Prostate gland (tissue), 2 donors: ENCODE measurements around the gene CRKL. TPM values are rescaled to one million over a fixed set of nuclear protein-coding genes. Genes with fewer than 3 reads are reported as not detected.
"Not testable (repeated sequence)": the region's sequence is repeated elsewhere in the genome, so short reads cannot be mapped to it uniquely, and the experiment has no call there.

Source experiments
- DNase-seq: peaks from one replicate; pipeline ENCODE4 v3.0.0-alpha.2; 2019; ENCODE audit warnings: low spot score
- H3K27ac ChIP-seq, 2 donors: fragments of 200-600 bp; sonication (generic); 2 replicates each; pipeline ENCODE4 v1.5.1; 2017 to 2019
- H3K27me3 ChIP-seq: fragments of 200-600 bp; sonication (generic); replicated peaks from 2 replicates; pipeline ENCODE4 v1.5.1; 2019; ENCODE audit not compliant: insufficient read depth
- H3K36me3 ChIP-seq, 2 donors: fragments of 200-600 bp; sonication (generic); 1 replicate in 1 of 2; 2 replicates in 1 of 2; pipeline versions ENCODE4 v1.5.1 to v1.8.1; 2017 to 2019
- H3K4me1 ChIP-seq: fragments of 200-600 bp; sonication (generic); replicated peaks from 2 replicates; pipeline ENCODE4 v1.5.1; 2019
- H3K4me3 ChIP-seq, 2 donors: fragments of 200-600 bp; sonication (generic); 2 replicates each; pipeline ENCODE4 v1.5.1; 2017 to 2019
- H3K9me3 ChIP-seq: fragments of 200-600 bp; sonication (generic); 2 replicates; pipeline ENCODE4 v1.5.1; 2017
- POLR2A ChIP-seq: fragments of 450-650 bp; IDR thresholded peaks from one replicate; pipeline ENCODE4 v1.6.1; 2016; ENCODE audit warnings: antibody characterized with exemption, mild to moderate bottlenecking
- POLR2AphosphoS5 ChIP-seq: sonication (generic); formaldehyde crosslinking; IDR thresholded peaks from one replicate; pipeline ENCODE4 v1.6.1; 2017; ENCODE audit warnings: antibody characterized with exemption
- WGBS: methylation state at CpG from one replicate; pipeline ENCODE4 v1.1.5; 2018; 5-methylcytosine and 5-hydroxymethylcytosine counted together
- intact Hi-C: fragments of 100-400 bp; cut with DNase I; formaldehyde crosslinking; loops from one replicate; pipeline ENCODE4 v1.14.2; 2022
- total RNA-seq, 2 donors: library from RNA; depleted of rRNA; stranded (reverse); fragments of >200 nt; gene quantifications; one replicate each; pipeline ENCODE4 v1.1.0, GENCODE V29; 2016
- TF ChIP-seq, protein P1 (sequence below), 4 experiments: fragments of 200-600 bp in 2 of 4; fragments of 450-650 bp in 2 of 4; sonication (generic) in 2 of 4; IDR thresholded peaks; 1 replicate in 3 of 4; 2 replicates in 1 of 4; pipeline ENCODE4 v1.5.1; 2016 to 2019; ENCODE audit warnings: antibody characterized with exemption in 4 of 4, mild to moderate bottlenecking in 2 of 4, moderate library complexity in 2 of 4

CRKL gene
- total RNA-seq, 2 donors from 2014 or later = 41.6 to 72.0 TPM

DNA sequence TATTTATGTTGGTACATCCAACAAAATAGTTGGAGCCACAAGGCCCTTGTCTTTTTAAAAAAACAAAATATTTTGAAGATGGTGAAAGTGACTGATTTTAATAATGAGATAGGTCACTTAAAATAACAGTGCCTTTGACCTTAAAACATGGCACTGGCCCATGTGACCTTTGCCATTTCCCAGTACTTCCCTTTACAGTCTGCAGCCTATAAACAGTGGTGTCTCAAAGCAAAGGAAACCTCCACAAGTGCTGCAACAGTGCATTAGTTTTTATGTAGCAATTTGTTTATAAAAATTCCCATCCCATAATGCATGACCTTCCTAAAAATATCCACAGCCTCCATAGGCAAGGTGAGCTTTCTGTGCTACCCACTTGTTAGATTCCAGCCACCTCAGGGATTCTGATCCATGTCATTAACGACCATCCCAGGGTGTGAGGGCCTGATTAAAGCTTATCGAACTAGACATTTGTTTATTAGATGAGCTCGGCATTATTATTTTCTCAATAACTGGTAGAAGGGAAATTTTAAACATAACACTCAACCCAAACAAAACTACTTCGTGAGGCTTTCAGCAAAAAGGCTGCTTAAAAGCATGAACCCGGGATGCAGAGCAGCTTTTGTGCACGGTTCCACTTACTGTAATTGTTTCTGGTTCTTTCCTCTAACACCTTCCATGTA lies 28.0 kb upstream of the CRKL start:
- no peak overlapping the region for H3K4me3 ChIP-seq
- DNase-seq = no peak
- no peaks in the 10 kb centered on the region for H3K36me3 ChIP-seq
- H3K27ac ChIP-seq = no peak overlapping the region
- H3K4me1 ChIP-seq = peaks cover 2% of the 10 kb centered on the region
- intact Hi-C loops = no loop called here
- 88% methylated on average over 6 of the region's 6 CpGs for WGBS
- no peak for TF ChIP-seq POLR2AphosphoS5
- TF ChIP-seq, protein P1, sequence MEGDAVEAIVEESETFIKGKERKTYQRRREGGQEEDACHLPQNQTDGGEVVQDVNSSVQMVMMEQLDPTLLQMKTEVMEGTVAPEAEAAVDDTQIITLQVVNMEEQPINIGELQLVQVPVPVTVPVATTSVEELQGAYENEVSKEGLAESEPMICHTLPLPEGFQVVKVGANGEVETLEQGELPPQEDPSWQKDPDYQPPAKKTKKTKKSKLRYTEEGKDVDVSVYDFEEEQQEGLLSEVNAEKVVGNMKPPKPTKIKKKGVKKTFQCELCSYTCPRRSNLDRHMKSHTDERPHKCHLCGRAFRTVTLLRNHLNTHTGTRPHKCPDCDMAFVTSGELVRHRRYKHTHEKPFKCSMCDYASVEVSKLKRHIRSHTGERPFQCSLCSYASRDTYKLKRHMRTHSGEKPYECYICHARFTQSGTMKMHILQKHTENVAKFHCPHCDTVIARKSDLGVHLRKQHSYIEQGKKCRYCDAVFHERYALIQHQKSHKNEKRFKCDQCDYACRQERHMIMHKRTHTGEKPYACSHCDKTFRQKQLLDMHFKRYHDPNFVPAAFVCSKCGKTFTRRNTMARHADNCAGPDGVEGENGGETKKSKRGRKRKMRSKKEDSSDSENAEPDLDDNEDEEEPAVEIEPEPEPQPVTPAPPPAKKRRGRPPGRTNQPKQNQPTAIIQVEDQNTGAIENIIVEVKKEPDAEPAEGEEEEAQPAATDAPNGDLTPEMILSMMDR (IDR thresholded peaks at IDR 0.05) = no peak
- no peak for TF ChIP-seq POLR2A
- H3K9me3 ChIP-seq = no peaks in the 10 kb centered on the region
- no peaks in the 10 kb centered on the region for H3K27me3 ChIP-seq

DNA sequence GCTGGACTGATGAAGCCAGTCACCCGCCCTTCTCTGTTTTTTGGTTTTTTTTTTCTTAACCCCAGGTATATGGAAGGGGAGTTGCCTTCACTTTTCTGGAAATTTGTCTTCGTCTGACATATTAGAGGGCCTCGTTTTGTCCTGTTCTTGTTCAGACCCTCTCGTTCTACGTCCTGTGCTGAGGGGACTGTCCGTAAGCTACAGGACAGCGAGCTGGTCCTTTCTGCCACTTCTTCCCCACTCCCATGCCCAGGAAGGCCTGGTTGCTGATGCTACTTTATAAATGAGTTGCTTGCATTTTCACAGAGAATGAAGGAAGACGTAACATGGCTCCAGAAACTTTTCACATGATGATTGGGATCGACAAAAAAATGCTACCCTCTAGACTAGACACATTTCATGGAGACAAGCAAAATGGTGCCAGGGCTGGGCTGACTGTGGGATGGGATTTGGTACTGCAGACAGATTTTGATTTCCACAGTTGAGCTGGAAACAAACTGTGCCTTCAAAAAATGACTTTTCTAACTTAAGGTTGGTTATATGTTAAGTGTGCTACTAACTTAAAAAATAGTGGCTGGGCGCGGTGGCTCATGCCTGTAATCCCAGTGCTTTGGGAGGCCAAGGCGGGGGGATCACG lies 27.2 kb upstream of the CRKL start:
- WGBS = 95% methylated on average over 13 of the region's 13 CpGs
- TF ChIP-seq, protein P1 (IDR thresholded peaks at IDR 0.05) = no peak
- TF ChIP-seq POLR2A (no peak), POLR2AphosphoS5 (no peak)
- intact Hi-C loops = no loop called here

DNA sequence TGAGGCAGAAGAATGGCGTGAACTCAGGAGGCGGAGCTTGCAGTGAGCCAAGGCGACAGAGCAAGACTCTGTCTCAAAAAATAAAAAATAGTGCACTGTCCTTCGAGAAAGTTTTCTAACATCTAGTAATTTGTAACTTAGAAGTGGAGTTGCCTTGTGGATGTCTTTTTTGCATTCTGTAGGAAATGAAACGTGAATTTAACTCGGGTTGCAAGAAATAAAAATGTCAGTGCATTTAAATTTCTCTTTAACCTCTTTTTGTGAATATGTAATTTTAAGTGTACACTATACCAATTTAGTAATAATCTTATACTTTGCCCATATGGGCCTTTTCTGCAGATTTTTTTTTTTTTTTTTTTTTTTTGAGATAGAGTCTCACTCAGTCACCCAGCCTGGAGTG lies 26.2 kb upstream of the CRKL start:
- Histone ChIP-seq H3K4me3 (no peak overlapping the region), H3K27me3 (no peaks in the 10 kb centered on the region), H3K36me3 (no peaks in the 10 kb centered on the region), H3K27ac (no peak overlapping the region), H3K4me1 (no peaks in the 10 kb centered on the region), H3K9me3 (no peaks in the 10 kb centered on the region)
- WGBS = 96% methylated on average over 6 of the region's 6 CpGs
- no peak for DNase-seq
- no peak for TF ChIP-seq POLR2A
- TF ChIP-seq, protein P1 (IDR thresholded peaks at IDR 0.05) = no peak
- no peak for TF ChIP-seq POLR2AphosphoS5
- intact Hi-C loops = no loop called here

More for the DNA sequence above, 27.2 kb upstream of the CRKL start:
- H3K4me1 ChIP-seq = peaks cover 2% of the 10 kb centered on the region
- H3K27me3 ChIP-seq = no peaks in the 10 kb centered on the region
- DNase-seq = no peak
- H3K27ac ChIP-seq = no peak overlapping the region
- H3K9me3 ChIP-seq = no peaks in the 10 kb centered on the region
- H3K36me3 ChIP-seq = no peaks in the 10 kb centered on the region
- H3K4me3 ChIP-seq = no peak overlapping the region

DNA sequence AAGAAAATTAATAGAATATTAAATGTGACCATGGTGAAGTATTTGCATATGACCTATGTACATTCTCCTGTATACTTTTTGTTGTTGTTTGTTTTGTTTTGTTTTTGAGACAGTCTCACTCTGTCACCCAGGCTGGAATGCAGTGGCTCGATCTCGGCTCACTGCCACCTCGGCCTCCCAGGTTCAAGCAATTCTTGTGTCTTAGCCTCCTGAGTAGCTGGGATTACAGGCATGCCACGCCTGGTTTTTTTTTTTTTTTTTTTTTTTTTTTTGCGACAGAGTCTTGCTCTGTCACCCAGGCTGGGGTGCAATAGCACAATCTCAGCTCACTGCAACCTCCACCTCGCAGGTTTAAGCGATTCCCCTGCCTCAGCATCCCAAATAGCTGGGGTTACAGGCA lies 19.5 kb upstream of the CRKL start:
- H3K9me3 ChIP-seq, H3K27me3 ChIP-seq, H3K27ac ChIP-seq, H3K4me1 ChIP-seq, H3K4me3 ChIP-seq, DNase-seq, intact Hi-C loops, H3K36me3 ChIP-seq: not testable (repeated sequence)
- 90% methylated on average over 7 of the region's 7 CpGs for WGBS

DNA sequence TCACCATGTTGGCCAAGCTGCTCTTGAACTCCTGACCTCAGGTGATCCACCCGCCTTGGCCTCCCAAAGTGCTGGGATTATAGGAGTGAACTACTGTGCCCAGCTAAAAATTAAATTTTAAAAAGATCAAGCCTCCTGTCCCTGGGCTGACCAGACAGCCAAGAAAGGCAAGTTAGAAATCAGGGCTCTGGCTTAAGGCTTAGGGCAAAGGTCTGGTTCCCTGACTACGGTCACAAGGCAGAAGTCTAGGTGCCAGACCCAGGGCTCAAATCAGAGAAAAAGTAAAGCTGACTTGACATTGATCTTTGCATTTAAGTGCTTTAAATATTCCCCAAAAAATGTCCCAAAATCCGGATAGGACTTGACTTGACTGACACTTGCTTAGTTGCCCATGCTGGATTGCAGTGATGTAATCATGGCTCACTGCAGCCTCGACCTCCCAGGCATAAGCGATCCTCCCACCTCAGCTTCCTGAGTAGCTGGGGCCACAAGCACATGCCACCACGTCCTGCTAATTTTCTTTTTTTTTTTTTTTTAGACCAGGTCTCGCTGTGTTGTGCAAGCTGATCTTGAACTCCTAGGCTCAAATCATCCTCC lies 17.3 kb upstream of the CRKL start:
- H3K27me3 ChIP-seq = no peaks in the 10 kb centered on the region
- no peak overlapping the region for H3K4me3 ChIP-seq
- no peak for DNase-seq
- no peaks in the 10 kb centered on the region for H3K9me3 ChIP-seq
- TF ChIP-seq, protein P1 (IDR thresholded peaks at IDR 0.05) = no peak
- TF ChIP-seq POLR2A (no peak), POLR2AphosphoS5 (no peak)
- H3K27ac ChIP-seq = no peak overlapping the region
- no peaks in the 10 kb centered on the region for H3K36me3 ChIP-seq
- no peaks in the 10 kb centered on the region for H3K4me1 ChIP-seq
- intact Hi-C loops = loop anchor here (10.0 kb wide), 1 partner anchor 55 kb away; no protein-coding TSS in a partner anchor
- 80% methylated on average over 7 of the region's 7 CpGs for WGBS

DNA sequence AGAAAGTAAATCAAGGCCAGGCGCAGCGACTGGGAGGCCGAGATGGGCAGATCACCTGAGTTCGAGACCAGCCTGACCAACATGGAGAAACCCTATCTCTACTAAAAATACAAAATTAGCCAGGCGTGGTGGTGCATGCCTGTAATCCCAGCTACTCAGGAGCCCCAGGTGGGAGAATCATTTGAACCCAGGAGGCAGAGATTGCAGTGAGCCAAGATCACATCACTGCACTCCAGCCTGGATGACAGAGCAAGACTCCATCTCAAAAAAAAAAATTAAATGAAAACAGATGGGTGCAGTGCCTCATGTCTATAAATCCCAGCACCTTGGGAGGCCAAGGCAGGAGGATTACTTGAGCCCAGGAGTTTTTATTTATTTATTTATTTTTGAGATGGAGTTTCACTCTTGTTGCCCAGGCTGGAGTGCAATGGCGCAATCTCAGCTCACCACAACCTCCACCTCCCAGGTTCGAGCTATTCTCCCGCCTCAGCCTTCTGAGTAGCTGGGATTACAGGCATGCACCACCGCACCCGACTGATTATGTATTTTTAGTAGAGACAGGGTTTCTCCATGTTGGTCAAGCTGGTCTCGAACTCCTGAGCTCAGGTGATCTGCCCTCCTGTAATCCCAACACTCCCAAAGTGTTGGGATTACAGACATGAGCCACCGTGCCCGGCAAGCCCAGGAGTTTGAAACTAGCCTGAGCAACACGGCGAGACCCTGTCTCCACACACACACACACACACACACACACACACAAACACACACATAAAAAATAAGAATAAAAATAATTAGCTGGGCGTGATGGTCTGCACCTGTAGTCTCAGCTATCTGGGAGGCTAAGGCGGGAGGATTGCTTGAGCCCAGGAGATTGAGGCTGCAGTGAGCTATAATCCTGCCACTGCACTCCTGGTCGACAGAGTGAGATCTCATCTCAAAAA lies 15.8 kb upstream of the CRKL start:
- H3K27me3 ChIP-seq, H3K27ac ChIP-seq, H3K4me1 ChIP-seq, H3K9me3 ChIP-seq, H3K36me3 ChIP-seq, H3K4me3 ChIP-seq, DNase-seq: not testable (repeated sequence)
- intact Hi-C loops = loop anchor here (10.0 kb wide), 1 partner anchor 53 kb away; no protein-coding TSS in a partner anchor
- WGBS = 93% methylated on average over 18 of the region's 18 CpGs
